ENCODE measurements around the gene TRAPPC12.
"Not testable (repeated sequence)": the region's sequence is repeated elsewhere in the genome, so short reads cannot be mapped to it uniquely, and the experiment has no call there.

The TRAPPC12 gene

DNA sequence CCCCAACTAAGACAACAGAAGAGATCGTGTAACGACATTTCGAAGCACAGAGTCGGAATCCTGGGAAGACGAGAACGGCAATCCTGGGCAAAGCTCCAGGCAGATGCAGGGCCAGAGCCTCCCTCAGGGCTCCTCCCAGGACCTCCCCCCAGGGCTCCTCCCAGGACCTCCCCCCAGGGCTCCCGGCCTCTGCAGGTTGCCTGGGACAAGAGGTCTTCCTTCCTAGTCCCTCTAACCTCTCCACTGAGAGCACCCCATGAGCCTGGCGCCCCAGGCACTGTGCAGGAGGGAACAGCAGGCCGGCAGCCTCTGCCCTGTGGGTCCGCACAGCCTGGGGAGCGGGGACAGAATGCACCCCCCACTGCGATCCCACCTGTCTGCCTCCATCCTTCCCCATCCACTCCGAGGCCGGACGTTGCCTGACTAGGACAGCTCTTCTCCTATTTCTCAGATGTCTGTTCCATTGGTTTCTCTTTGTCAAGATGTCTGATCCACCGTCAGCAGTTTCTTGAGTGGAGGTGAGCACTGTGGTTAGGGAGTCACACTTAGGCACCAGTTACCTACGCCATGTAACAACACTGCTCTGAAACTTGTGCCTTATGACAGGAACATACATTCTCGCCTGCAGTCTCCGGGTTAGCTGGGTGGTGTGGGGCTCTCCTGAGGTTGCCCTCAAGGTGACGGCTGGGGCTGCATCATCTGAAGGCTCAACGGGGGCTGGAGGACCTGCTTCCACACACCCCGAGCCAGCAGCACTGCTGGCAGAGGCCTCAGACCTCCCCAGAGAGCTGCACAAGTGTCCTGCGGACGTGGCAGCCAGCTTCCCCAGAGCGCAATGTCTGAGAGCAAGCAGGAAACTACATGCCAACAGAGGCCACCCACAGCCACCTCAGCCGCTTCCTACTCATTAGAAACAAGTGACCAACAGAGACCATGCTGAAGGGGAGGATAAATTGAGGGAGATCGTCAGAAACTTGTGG is 111.0 kb downstream of the TRAPPC12 start:
- Mint-ChIP-seq H3K9me3 (no peaks in the 10 kb centered on the region), H3K27ac (no peak overlapping the region), H3K4me1 (ENCODE audit: low read depth in 2 of 2) (peaks cover 2 to 8% of the 10 kb centered on the region in 2 donors), H3K36me3 (ENCODE audit: insufficient read depth) (no peaks in the 10 kb centered on the region), H3K4me3 (no peak overlapping the region), H3K27me3 (no peaks in the 10 kb centered on the region)
- DNase-seq (no peak), ATAC-seq (replicated peaks) (no peak)

DNA sequence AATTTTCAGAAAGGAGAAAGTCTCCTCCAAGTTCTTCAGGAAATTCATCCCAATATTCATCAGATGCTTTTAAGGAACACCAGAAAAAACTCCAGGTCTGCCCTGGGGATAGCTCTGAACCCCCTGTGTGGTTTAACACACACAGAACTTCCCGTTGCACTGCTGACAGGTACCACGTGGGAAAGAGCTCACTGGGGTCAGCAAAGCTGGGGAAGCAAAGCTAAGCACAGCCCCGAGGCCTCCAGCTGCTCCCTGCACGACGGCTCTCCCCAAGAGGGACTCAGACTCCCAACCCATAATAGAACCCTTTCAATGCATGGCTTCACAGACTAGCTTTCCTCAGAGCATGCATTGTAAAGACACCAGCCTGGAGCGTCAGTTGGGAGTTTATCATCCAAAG is 111.8 kb downstream of the TRAPPC12 start:
- no peak overlapping the region for H3K27ac Mint-ChIP-seq
- peaks cover 2 to 8% of the 10 kb centered on the region in 2 donors for H3K4me1 Mint-ChIP-seq (ENCODE audit: low read depth in 2 of 2)
- ATAC-seq (replicated peaks) (no peak), DNase-seq (no peak)
- H3K9me3 Mint-ChIP-seq = no peaks in the 10 kb centered on the region
- H3K4me3 Mint-ChIP-seq = no peak overlapping the region
- no peaks in the 10 kb centered on the region for H3K36me3 Mint-ChIP-seq (ENCODE audit: insufficient read depth)
- H3K27me3 Mint-ChIP-seq = no peaks in the 10 kb centered on the region

DNA sequence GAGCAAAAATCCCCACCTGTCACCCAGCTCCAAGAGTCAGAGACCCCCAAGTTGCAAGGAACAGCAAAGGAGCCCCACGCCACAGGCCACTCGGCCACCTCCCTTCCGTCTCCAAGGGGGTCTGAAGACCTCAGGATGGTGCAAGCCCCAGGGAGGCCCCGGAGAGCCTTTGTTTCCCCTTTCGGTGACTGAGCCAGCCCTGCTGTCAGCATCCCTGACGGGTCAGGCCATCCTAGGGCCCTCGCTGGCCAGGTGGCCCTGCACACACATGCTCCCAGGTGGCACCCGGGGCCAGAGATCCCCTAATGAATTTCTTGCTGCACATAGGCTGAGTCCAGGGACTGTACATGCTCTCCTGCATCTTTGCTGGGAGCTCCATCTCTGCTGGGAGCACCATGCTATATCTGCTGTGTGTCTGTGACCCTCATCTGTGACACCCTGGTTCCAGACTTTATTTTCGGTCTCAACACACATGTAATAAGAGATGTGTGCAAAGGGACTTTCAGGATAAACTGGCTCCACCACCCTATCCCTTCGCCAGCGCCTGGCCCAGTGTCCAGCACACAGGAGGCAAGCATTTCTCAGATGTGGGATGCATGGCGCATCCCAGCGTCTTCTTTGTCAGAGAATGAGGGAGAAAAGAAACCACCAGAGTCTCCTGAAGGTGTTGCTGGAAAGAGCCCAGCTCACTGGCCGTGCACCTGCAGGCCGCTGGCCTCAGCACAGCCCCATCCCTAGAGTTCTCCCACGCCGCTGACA is 112.4 kb downstream of the TRAPPC12 start:
- no peaks in the 10 kb centered on the region for H3K9me3 Mint-ChIP-seq
- no peaks in the 10 kb centered on the region for H3K36me3 Mint-ChIP-seq (ENCODE audit: insufficient read depth)
- DNase-seq (no peak), ATAC-seq (replicated peaks) (no peak)
- peaks cover 2 to 8% of the 10 kb centered on the region in 2 donors for H3K4me1 Mint-ChIP-seq (ENCODE audit: low read depth in 2 of 2)
- no peak overlapping the region for H3K27ac Mint-ChIP-seq
- H3K4me3 Mint-ChIP-seq = no peak overlapping the region
- H3K27me3 Mint-ChIP-seq = no peaks in the 10 kb centered on the region

DNA sequence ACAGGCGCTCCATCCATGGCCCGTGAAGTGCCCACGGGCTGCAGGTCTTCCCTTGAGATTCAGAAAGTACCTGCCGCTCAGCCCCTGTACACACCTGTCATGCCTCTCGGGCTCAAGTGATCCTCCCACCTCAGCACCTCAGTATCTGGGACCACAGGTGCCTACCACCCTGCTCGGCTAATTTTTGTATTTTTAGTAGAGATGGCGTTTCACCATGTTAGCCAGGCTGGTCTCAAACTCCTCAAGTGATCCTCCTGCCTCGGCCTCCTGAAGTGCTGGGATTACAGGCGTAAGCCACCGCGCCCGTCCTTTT is 112.9 kb downstream of the TRAPPC12 start:
- not testable (repeated sequence) for H3K4me3 Mint-ChIP-seq; H3K36me3 Mint-ChIP-seq (ENCODE audit: insufficient read depth); H3K4me1 Mint-ChIP-seq (ENCODE audit: low read depth in 2 of 2); H3K27ac Mint-ChIP-seq; DNase-seq; H3K9me3 Mint-ChIP-seq; ATAC-seq (replicated peaks); H3K27me3 Mint-ChIP-seq

DNA sequence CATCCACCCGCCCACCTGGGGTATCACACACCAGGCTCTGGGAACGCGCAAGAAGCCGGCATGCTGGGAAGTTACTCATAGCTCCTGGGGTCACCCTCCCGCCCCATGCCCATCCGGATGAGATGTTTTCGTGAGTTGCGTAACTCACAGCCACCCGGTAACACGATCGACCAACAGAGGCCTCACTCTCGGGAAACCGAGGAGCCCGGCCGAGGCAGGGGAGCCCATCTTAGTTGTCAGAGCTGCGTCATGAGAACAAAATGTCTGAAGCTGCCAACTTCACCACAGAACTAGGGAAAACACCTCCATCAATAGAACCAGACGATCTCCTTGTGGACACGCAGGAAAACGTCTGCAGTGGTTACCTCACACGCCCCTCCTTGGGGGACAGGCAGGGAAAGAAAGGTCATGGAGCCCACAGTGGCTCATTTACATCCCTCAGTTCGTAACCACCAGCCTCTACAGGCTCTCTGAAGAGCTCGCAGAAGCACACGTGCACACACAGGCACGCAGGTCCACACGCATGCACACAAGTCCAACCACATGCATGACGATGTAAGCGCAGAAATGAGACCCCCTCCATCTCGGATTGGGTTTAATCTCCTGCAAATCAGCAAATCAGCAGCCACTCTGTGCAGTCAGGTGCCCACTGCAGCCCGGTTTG is 113.6 kb downstream of the TRAPPC12 start:
- Mint-ChIP-seq H3K4me3 (no peak overlapping the region), H3K27me3 (no peaks in the 10 kb centered on the region), H3K27ac (no peak overlapping the region), H3K36me3 (ENCODE audit: insufficient read depth) (peaks cover 4% of the 10 kb centered on the region), H3K9me3 (no peaks in the 10 kb centered on the region), H3K4me1 (ENCODE audit: low read depth in 2 of 2) (peaks cover 2 to 8% of the 10 kb centered on the region in 2 donors)
- DNase-seq (no peak), ATAC-seq (replicated peaks) (no peak)

DNA sequence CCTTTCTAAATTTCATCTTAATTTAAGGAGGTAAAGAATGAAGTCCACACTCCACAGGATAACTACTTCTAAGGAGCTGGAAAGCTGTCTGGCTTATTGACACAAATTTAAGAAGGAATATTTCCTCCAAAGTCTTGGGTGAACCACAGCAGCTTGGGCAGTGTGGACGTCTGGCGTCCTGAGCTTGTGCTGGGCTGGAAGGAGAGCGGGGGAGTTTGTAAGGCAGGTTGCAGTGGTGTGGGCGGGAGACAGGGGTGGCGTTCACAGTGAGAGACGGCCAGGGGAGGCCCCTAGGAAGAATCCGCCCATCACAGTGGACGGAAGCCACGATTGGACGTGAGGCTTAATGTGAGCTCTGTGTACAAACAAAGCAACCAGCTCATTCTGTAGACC is 114.1 kb downstream of the TRAPPC12 start:
- H3K9me3 Mint-ChIP-seq = no peaks in the 10 kb centered on the region
- H3K4me3 Mint-ChIP-seq = no peak overlapping the region
- H3K4me1 Mint-ChIP-seq (ENCODE audit: low read depth in 2 of 2) = peaks cover 2 to 8% of the 10 kb centered on the region in 2 donors
- H3K27me3 Mint-ChIP-seq = no peaks in the 10 kb centered on the region
- H3K36me3 Mint-ChIP-seq (ENCODE audit: insufficient read depth) = peaks cover 10% of the 10 kb centered on the region
- DNase-seq (no peak), ATAC-seq (replicated peaks) (no peak)
- no peak overlapping the region for H3K27ac Mint-ChIP-seq

DNA sequence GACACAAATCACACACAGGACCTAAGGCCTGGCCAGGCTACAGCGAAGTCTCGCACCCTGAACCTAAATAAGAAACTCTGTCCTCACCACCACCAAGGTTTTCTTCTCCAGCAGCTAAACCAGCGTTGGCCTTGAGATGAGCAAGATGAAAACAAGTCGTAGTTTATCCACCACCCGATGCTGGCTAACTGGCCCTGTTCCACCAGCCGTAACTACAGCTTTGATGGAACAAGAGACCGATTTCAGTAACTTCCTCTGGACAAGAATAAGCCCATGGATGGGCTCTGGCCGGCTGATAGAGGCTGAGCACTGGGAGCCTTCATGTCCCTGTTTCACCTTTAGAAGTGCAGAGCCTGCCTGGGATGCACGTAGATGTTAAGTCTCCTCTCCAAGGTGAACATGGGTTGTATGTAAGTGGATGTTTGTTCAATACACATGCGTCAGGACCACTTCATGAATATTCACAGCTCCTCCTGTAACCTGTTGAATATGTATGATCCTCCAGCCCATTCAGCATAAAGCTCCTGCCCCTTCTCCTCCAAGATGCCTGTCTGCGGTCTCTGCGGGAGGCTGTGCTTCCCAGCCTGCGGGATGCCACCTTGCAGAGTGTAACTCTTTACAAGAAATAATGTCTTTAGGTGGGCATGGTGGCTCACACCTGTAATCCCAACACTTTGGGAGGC is 115.6 kb downstream of the TRAPPC12 start:
- no peaks in the 10 kb centered on the region for H3K9me3 Mint-ChIP-seq
- H3K27ac Mint-ChIP-seq = no peak overlapping the region
- H3K4me3 Mint-ChIP-seq = no peak overlapping the region
- H3K36me3 Mint-ChIP-seq (ENCODE audit: insufficient read depth) = peaks cover 18% of the 10 kb centered on the region
- no peaks in the 10 kb centered on the region for H3K27me3 Mint-ChIP-seq
- no peak for ATAC-seq (replicated peaks)
- H3K4me1 Mint-ChIP-seq (ENCODE audit: low read depth in 2 of 2) = peaks cover 2 to 8% of the 10 kb centered on the region in 2 donors
- no peak for DNase-seq

DNA sequence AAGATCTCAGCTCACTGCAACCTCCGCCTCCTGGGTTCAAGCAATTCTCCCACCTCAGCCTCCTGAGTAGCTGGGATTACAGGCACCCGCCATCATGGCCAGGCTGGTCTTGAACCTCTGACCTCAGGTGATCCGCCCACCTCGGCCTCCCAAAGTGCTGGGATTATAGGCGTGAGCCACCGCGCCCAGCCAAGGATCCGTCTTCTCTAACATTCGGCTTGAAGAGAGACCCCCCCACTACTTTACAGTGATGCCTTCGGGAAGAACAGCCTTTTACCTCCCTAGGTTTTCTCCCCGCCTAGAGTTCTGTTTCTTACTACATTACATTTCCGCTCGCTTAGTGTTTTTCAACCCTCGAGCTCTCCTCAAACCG is 117.2 kb downstream of the TRAPPC12 start:
- not testable (repeated sequence) for DNase-seq; H3K27ac Mint-ChIP-seq; ATAC-seq (replicated peaks); H3K4me3 Mint-ChIP-seq; H3K27me3 Mint-ChIP-seq; H3K9me3 Mint-ChIP-seq; H3K4me1 Mint-ChIP-seq (ENCODE audit: low read depth in 2 of 2)
- peaks cover 27% of the 10 kb centered on the region for H3K36me3 Mint-ChIP-seq (ENCODE audit: insufficient read depth)

DNA sequence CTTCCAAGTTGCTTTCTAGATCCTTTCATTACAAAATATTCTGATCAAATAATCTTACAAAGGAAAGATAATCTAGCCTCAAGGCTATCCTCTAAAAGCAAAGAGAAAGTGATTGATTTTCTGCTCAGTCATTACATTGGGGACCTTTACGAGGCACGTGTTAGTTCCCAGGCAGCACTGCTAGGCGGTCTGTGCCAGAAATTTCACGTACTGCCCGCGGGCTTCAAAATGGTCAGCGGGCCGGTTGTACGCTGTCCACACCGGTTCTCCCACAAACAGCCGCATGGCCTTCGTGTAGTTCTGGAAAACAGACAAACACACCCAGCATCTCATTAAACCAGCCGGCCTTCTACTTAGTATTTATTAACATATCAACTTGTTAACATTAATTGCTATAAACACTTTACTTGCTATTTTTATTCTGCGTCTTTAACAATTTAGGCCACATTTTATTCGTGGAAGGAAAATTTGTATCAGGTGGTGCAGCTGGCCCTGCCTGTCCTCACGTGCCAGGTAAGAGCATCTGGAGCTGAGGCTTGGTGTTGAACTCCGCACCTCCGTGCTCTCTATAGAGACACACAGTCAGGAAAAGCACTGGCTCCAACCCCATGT is 119.4 kb downstream of the TRAPPC12 start:
- Mint-ChIP-seq H3K9me3 (no peaks in the 10 kb centered on the region), H3K27me3 (no peaks in the 10 kb centered on the region), H3K36me3 (ENCODE audit: insufficient read depth) (peaks cover 28% of the 10 kb centered on the region), H3K4me1 (ENCODE audit: low read depth in 2 of 2) (no peaks in the 10 kb centered on the region), H3K27ac (no peak overlapping the region), H3K4me3 (no peak overlapping the region)
- ATAC-seq (replicated peaks) (no peak), DNase-seq (no peak)

DNA sequence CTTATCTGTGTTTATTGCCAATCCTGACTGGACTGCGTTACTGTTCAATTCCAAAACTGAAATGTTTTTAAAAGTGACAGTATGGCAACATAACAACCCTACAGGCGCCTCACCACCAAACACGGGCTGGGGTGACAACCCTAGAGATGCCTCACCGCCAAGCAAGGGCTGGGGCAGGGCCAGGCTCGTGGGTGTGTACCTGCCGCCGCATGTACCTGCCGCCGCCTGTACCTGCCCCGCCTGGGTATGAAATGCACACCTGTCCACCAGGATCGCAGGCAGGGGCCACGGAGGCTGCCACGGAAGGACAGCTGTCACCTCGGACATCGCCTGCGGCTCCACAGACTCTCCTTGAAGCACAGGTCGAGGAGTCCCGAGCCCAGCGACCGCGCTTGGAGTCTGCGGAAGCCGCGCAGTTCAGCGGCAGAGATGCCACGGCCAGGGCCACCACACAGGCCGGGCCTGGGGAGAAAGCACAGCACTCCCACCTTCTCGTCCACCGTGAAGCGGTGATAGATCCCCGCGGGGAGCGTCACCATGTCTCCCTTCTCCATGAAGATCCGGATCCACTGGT is 120.9 kb downstream of the TRAPPC12 start:
- H3K9me3 Mint-ChIP-seq = no peaks in the 10 kb centered on the region
- H3K4me1 Mint-ChIP-seq (ENCODE audit: low read depth in 2 of 2) = peaks cover 0 to 3% of the 10 kb centered on the region in 2 donors
- no peak overlapping the region for H3K27ac Mint-ChIP-seq
- no peak overlapping the region for H3K4me3 Mint-ChIP-seq
- ATAC-seq (replicated peaks) (no peak), DNase-seq (no peak)
- peaks cover 30% of the 10 kb centered on the region for H3K36me3 Mint-ChIP-seq (ENCODE audit: insufficient read depth)
- no peaks in the 10 kb centered on the region for H3K27me3 Mint-ChIP-seq

DNA sequence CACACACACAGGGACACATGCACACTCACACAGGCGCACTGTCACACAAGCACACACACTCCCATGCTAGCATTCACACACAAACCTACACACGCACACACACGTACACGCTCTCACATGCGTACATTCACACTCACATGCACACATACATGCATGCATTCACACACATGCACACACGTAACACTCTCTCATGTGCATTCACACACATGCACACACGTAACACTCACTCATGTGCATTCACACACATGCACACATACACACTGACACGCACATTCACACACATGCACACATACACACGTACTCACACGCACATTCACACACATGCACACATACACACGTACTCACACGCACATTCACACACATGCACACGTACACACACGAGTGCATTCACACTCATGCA is 123.6 kb downstream of the TRAPPC12 start:
- Mint-ChIP-seq H3K4me1 (ENCODE audit: low read depth in 2 of 2) (peaks cover 0 to 3% of the 10 kb centered on the region in 2 donors), H3K4me3 (no peak overlapping the region), H3K27ac (no peak overlapping the region), H3K27me3 (no peaks in the 10 kb centered on the region), H3K36me3 (ENCODE audit: insufficient read depth) (peaks cover 26% of the 10 kb centered on the region), H3K9me3 (peaks cover 0 to 2% of the 10 kb centered on the region in 2 donors)
- DNase-seq (no peak), ATAC-seq (replicated peaks) (no peak)

DNA sequence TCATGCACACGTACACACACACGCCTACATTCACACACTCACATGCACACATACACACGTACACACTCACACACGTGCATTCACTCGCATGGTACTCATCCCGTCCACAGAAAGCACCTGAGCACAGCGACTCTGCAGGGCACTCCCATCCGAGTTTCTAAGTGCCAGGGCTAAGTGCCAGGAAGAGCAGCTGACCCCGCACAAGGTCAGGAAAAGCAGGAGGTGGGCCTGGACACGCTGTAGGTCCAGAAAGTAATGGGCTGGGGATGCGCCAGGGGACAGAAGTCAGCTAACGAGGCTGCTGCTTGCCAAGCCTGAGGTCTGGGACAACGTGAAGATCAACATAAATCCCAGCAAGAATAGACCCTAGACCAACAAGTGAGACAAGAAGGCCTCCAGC is 124.0 kb downstream of the TRAPPC12 start:
- Mint-ChIP-seq H3K27me3 (no peaks in the 10 kb centered on the region), H3K4me3 (no peak overlapping the region), H3K36me3 (ENCODE audit: insufficient read depth) (peaks cover 22% of the 10 kb centered on the region), H3K4me1 (ENCODE audit: low read depth in 2 of 2) (peaks cover 0 to 3% of the 10 kb centered on the region in 2 donors), H3K27ac (peak overlapping the region in 1 of 2 donors; percentile 10), H3K9me3 (peaks cover 0 to 2% of the 10 kb centered on the region in 2 donors)
- ATAC-seq (replicated peaks) (no peak), DNase-seq (no peak)

All from effector memory CD8-positive, alpha-beta T cell (primary cell).